DMS 273 treated with DMSO at 0.1 percent for 48 hours (cell line): ENCODE measurements around the gene PLEKHG4B.
"Not testable (repeated sequence)": the region's sequence is repeated elsewhere in the genome, so short reads cannot be mapped to it uniquely, and the experiment has no call there.

Experiments used
- DNase-seq: peaks from one replicate; lab custom pipeline; 2025; lab: John Stamatoyannopoulos, UW

PLEKHG4B gene

GRCh38 chr5:189976-190365, 98.0 kb downstream of the PLEKHG4B start:
- no peak for DNase-seq

- no peak for DNase-seq
Measured at GRCh38 chr5:190366-191035, 98.5 kb downstream of the PLEKHG4B start.

- no peak for DNase-seq
Measured at GRCh38 chr5:191036-191948, 99.3 kb downstream of the PLEKHG4B start, which contains the start of gene LRRC14B. TSS of gene LRRC14B (plus strand) at chr5:191495. CDS start at chr5:191539, 44 bp downstream.

GRCh38 chr5:191949-192690, 100.2 kb downstream of the PLEKHG4B start:
- no peak for DNase-seq

GRCh38 chr5:192691-192969, 100.7 kb downstream of the PLEKHG4B start:
- DNase-seq: no peak

- DNase-seq: no peak
Measured at GRCh38 chr5:192970-193831, 101.2 kb downstream of the PLEKHG4B start.

- no peak for DNase-seq
Measured at GRCh38 chr5:194102-194501, 102.1 kb downstream of the PLEKHG4B start.

- DNase-seq: no peak
Measured at GRCh38 chr5:194603-195209, 102.7 kb downstream of the PLEKHG4B start.

- no peak for DNase-seq
Measured at GRCh38 chr5:195401-196160, 103.6 kb downstream of the PLEKHG4B start.

- DNase-seq: no peak
Measured at GRCh38 chr5:196350-196749, 104.4 kb downstream of the PLEKHG4B start.

- not testable (repeated sequence) for DNase-seq
Measured at GRCh38 chr5:197031-197430, 105.1 kb downstream of the PLEKHG4B start.

- DNase-seq: no peak
Measured at GRCh38 chr5:197892-198489, 106.0 kb downstream of the PLEKHG4B start.

GRCh38 chr5:198516-199196, 106.7 kb downstream of the PLEKHG4B start:
- DNase-seq: no peak

- no peak for DNase-seq
Measured at GRCh38 chr5:199197-199949, 107.4 kb downstream of the PLEKHG4B start.

- DNase-seq: no peak
Measured at GRCh38 chr5:199950-200645, 108.1 kb downstream of the PLEKHG4B start.

- no peak for DNase-seq
Measured at GRCh38 chr5:200985-201384, 109.0 kb downstream of the PLEKHG4B start.

- no peak for DNase-seq
Measured at GRCh38 chr5:201672-202071, 109.7 kb downstream of the PLEKHG4B start.

- DNase-seq: no peak
Measured at GRCh38 chr5:203246-203930, 111.4 kb downstream of the PLEKHG4B start.
